Parathyroid adenoma (tissue), 2 donors: ENCODE results near the gene IMMP2L.

Source experiments
- H2AFZ ChIP-seq: fragments of 300-600 bp; sonication (generic); one replicate; pipeline ENCODE4 v1.7.0; 2017; ENCODE audit warnings: antibody characterized with exemption, mild to moderate bottlenecking
- H3K27ac ChIP-seq: fragments of 300-600 bp; sonication (generic); one replicate; pipeline ENCODE4 v1.7.0; 2017
- H3K27me3 ChIP-seq: fragments of 300-600 bp; sonication (generic); one replicate; pipeline ENCODE4 v1.7.0; 2017; ENCODE audit warnings: low read length; ENCODE audit not compliant: control insufficient read depth, insufficient read depth
- H3K36me3 ChIP-seq: fragments of 300-600 bp; sonication (generic); one replicate; pipeline ENCODE4 v1.7.0; 2017; ENCODE audit warnings: low read length; ENCODE audit not compliant: control insufficient read depth, insufficient read depth
- H3K4me1 ChIP-seq: fragments of 300-600 bp; sonication (generic); one replicate; pipeline ENCODE4 v1.7.0; 2017; ENCODE audit warnings: control low read depth
- H3K4me2 ChIP-seq: fragments of 300-600 bp; sonication (generic); one replicate; pipeline ENCODE4 v1.7.0; 2017; ENCODE audit warnings: low read length
- H3K4me3 ChIP-seq: fragments of 300-600 bp; sonication (generic); one replicate; pipeline ENCODE4 v1.7.0; 2017; ENCODE audit warnings: low read depth, low read length
- H3K79me2 ChIP-seq: fragments of 300-600 bp; sonication (generic); one replicate; pipeline ENCODE4 v1.7.0; 2017; ENCODE audit warnings: control low read depth
- H3K9ac ChIP-seq: fragments of 300-600 bp; sonication (generic); one replicate; pipeline ENCODE4 v1.7.0; 2017; ENCODE audit warnings: mild to moderate bottlenecking
- H3K9me3 ChIP-seq: fragments of 300-600 bp; sonication (generic); one replicate; pipeline ENCODE4 v1.7.0; 2017; ENCODE audit warnings: low read length; ENCODE audit not compliant: control insufficient read depth
- TF ChIP-seq, protein P1 (sequence below): fragments of 300-600 bp; sonication (generic); IDR thresholded peaks from one replicate; pipeline ENCODE4 v1.7.0; 2017; ENCODE audit warnings: antibody characterized with exemption, mild to moderate bottlenecking
- donor health status: primary hyperparathyroidism.

IMMP2L gene

DNA sequence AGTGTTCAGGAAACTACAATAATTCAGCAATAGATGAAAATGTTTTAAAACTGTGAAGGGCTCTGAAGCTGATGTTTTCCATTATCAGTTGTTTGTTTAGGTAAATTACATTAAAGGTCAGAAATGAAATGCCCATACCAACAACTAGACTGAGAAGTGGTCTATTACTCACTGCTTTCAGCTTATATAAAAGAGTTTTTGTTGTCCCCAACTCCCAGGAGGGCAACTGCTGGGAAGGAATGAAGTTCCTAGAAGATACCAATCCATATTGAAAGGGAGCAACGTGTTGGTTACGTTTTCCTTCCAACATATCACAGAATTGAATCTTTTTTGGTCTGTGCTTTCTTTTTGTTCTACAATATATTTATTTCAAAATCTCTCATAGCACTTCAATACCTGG, 802.0 kb downstream of the IMMP2L start:
- no peak overlapping the region for H3K4me2 ChIP-seq
- no peaks in the 10 kb centered on the region for H3K9me3 ChIP-seq
- no peaks in the 10 kb centered on the region for H3K79me2 ChIP-seq
- no peak overlapping the region for H2AFZ ChIP-seq
- TF ChIP-seq, protein P1, sequence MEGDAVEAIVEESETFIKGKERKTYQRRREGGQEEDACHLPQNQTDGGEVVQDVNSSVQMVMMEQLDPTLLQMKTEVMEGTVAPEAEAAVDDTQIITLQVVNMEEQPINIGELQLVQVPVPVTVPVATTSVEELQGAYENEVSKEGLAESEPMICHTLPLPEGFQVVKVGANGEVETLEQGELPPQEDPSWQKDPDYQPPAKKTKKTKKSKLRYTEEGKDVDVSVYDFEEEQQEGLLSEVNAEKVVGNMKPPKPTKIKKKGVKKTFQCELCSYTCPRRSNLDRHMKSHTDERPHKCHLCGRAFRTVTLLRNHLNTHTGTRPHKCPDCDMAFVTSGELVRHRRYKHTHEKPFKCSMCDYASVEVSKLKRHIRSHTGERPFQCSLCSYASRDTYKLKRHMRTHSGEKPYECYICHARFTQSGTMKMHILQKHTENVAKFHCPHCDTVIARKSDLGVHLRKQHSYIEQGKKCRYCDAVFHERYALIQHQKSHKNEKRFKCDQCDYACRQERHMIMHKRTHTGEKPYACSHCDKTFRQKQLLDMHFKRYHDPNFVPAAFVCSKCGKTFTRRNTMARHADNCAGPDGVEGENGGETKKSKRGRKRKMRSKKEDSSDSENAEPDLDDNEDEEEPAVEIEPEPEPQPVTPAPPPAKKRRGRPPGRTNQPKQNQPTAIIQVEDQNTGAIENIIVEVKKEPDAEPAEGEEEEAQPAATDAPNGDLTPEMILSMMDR = no peak
- H3K36me3 ChIP-seq = no peaks in the 10 kb centered on the region
- H3K9ac ChIP-seq = no peak overlapping the region
- H3K4me3 ChIP-seq = no peak overlapping the region
- H3K27me3 ChIP-seq = no peaks in the 10 kb centered on the region
- peaks cover 6% of the 10 kb centered on the region for H3K4me1 ChIP-seq
- no peak overlapping the region for H3K27ac ChIP-seq

DNA sequence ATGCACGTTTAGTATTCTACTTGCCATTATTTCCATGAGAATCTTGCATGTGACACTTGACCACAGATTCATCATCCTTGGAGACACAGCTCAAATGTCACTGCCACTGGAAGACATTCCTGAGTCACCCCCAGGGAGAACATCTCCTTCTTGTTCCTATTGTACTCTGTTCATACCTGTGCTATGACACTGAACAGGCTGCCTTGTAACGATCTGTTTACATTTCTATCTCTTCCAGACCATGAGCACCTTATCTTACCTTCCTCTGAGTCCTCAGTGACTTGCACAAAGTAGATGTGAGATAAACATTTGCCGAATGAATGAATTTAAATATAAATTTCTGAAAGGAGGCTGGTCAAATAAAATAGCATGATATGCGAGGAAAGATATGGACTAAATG, 803.2 kb downstream of the IMMP2L start:
- Histone ChIP-seq H3K4me2 (no peak overlapping the region), H3K4me3 (no peak overlapping the region), H3K79me2 (no peaks in the 10 kb centered on the region), H3K9me3 (no peaks in the 10 kb centered on the region), H3K36me3 (no peaks in the 10 kb centered on the region), H3K4me1 (peaks cover 6% of the 10 kb centered on the region), H2AFZ (no peak overlapping the region), H3K27ac (no peak overlapping the region), H3K9ac (no peak overlapping the region), H3K27me3 (no peaks in the 10 kb centered on the region)
- TF ChIP-seq, protein P1 = no peak

DNA sequence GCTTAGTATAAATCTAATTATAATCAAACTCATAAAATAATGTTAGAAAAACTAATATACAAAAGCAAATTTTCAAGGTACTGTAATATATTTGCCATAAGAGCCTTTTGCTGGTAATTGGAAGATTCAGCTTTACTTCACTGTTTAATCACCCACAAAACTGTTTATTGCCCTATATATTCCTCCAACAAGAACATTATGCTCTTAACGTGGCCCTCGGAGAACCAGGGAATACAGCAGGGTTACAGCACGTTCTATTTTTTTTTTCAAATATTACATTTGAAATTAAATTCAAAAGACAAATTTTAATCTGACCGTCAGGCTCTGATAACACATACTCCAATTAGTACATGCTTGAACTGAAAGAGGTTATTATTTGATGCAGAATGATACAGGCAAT, 807.6 kb downstream of the IMMP2L start:
- no peaks in the 10 kb centered on the region for H3K36me3 ChIP-seq
- H3K4me2 ChIP-seq = no peak overlapping the region
- no peaks in the 10 kb centered on the region for H3K9me3 ChIP-seq
- peaks cover 6% of the 10 kb centered on the region for H3K4me1 ChIP-seq
- H3K4me3 ChIP-seq = no peak overlapping the region
- no peak overlapping the region for H2AFZ ChIP-seq
- H3K27ac ChIP-seq = no peak overlapping the region
- TF ChIP-seq, protein P1 = no peak
- H3K9ac ChIP-seq = no peak overlapping the region
- no peaks in the 10 kb centered on the region for H3K79me2 ChIP-seq
- H3K27me3 ChIP-seq = no peaks in the 10 kb centered on the region

DNA sequence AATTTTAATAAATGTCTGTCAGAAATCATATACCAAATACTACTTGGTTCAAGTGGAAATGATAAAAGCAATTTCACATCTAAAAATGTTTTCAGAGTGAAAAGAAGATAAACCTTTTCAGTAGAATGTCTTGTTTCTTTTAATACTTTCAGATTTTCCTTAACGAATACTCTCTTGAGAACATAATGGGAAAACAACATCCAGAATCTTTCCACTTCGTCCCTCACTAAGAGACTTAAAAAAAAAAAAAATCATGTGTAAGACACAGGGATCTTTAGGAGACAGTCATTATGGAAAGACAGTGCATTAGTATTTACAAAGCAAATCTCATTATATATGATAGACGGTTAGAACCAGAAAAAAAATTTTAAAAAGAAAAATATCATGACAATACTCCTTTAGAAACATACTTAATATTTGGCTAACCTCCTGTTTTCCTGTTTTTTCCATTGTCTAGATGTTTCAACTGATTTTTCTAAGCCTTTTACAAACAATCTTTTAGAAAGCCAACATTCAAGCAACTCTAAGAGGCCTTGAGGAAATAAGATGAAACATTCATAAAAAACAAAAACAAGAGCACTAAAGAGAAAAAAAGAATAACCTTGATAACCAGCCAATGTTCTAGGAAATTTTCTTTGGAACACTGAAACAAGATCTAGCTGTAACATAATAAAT, 811.2 kb downstream of the IMMP2L start:
- Histone ChIP-seq H3K36me3 (no peaks in the 10 kb centered on the region), H3K4me3 (no peak overlapping the region), H3K79me2 (no peaks in the 10 kb centered on the region), H3K4me2 (no peak overlapping the region), H3K9ac (no peak overlapping the region), H3K27ac (no peak overlapping the region), H2AFZ (no peak overlapping the region), H3K27me3 (no peaks in the 10 kb centered on the region), H3K9me3 (no peaks in the 10 kb centered on the region), H3K4me1 (no peaks in the 10 kb centered on the region)
- TF ChIP-seq, protein P1 = no peak

DNA sequence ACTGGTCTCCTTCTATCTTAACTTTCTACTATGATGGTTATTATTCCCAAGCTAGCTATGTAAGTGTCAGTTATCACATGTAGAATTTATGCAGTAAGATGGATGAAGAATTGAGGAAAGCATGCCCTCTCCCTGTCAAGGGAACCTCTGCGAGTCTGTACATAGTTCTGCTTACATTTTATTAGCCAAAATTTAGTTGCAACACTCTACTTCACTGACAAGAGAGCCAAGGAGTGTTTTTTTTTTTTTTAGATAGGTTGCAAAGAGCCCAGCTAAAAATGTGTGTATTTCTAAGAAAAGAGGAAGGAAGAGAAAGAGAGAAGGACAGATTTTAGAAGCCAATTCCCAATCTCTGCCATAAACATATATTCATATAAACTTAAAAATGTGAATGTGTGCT, 829.1 kb downstream of the IMMP2L start:
- H2AFZ ChIP-seq = no peak overlapping the region
- H3K4me3 ChIP-seq = no peak overlapping the region
- TF ChIP-seq, protein P1 = no peak
- H3K27me3 ChIP-seq = no peaks in the 10 kb centered on the region
- H3K4me1 ChIP-seq = no peaks in the 10 kb centered on the region
- H3K79me2 ChIP-seq = no peaks in the 10 kb centered on the region
- H3K9ac ChIP-seq = no peak overlapping the region
- H3K9me3 ChIP-seq = no peaks in the 10 kb centered on the region
- H3K36me3 ChIP-seq = no peaks in the 10 kb centered on the region
- no peak overlapping the region for H3K27ac ChIP-seq
- no peak overlapping the region for H3K4me2 ChIP-seq
